Keratinocyte (primary cell): Measurements from ENCODE around the gene SMIM36.

Source experiments
- CTCF ChIP-seq, 3 experiments: IDR thresholded peaks in 1 of 3; conservative IDR thresholded peaks in 1 of 3; optimal IDR thresholded peaks in 1 of 3; 2 replicates in 2 of 3; 3 replicates in 1 of 3; pipeline versions ENCODE3 to v1.5.1; 2011; ENCODE audit warnings: low read length in 3 of 3, mild to moderate bottlenecking in 3 of 3, moderate library complexity in 2 of 3, control low read depth in 1 of 3, inconsistent platforms in 1 of 3; ENCODE audit not compliant: insufficient read depth in 2 of 3; ENCODE audit errors: extremely low read depth in 1 of 3
- EZH2 ChIP-seq: IDR thresholded peaks from one replicate; pipeline ENCODE4 v1.6.1; 2012; ENCODE audit warnings: inconsistent platforms, mild to moderate bottlenecking, low read length, moderate library complexity

- TF ChIP-seq CTCF (optimal IDR thresholded peaks at IDR 0.05 in 1 of 3, IDR thresholded peaks at IDR 0.05 in 1 of 3, conservative IDR thresholded peaks at IDR 0.05 in 1 of 3; ENCODE audit: extremely low read depth in 1 of 3, insufficient read depth in 2 of 3, low read length in 3 of 3) (no peak), EZH2 (no peak)
Measured at GRCh38 chr17:55444471-55445441, 66.5 kb downstream of the SMIM36 start.
